ENCODE results near the gene CEMIP. TPM values are rescaled to one million over a fixed set of nuclear protein-coding genes. Genes with fewer than 3 reads are reported as not detected.

Gene CEMIP
- total RNA-seq, 1 donor, result 0.21 TPM

GRCh38 chr15:80932989-80933388 lies 153.8 kb downstream of the CEMIP start:
- Histone ChIP-seq H3K27me3 (ENCODE audit: insufficient read depth, low read length) (no peaks in the 10 kb centered on the region), H3K4me3 (ENCODE audit: low read length) (no peak overlapping the region), H3K9me3 (ENCODE audit: low read depth, low read length) (no peaks in the 10 kb centered on the region), H3K4me1 (ENCODE audit: insufficient read depth, low read length) (no peaks in the 10 kb centered on the region)

- no peaks in the 10 kb centered on the region for H3K27me3 ChIP-seq (ENCODE audit: insufficient read depth, low read length)
- no peaks in the 10 kb centered on the region for H3K4me1 ChIP-seq (ENCODE audit: insufficient read depth, low read length)
- H3K9me3 ChIP-seq (ENCODE audit: low read depth, low read length), result no peaks in the 10 kb centered on the region
- no peak overlapping the region for H3K4me3 ChIP-seq (ENCODE audit: low read length)
Measured at GRCh38 chr15:80934761-80935221, 155.6 kb downstream of the CEMIP start.

DNA sequence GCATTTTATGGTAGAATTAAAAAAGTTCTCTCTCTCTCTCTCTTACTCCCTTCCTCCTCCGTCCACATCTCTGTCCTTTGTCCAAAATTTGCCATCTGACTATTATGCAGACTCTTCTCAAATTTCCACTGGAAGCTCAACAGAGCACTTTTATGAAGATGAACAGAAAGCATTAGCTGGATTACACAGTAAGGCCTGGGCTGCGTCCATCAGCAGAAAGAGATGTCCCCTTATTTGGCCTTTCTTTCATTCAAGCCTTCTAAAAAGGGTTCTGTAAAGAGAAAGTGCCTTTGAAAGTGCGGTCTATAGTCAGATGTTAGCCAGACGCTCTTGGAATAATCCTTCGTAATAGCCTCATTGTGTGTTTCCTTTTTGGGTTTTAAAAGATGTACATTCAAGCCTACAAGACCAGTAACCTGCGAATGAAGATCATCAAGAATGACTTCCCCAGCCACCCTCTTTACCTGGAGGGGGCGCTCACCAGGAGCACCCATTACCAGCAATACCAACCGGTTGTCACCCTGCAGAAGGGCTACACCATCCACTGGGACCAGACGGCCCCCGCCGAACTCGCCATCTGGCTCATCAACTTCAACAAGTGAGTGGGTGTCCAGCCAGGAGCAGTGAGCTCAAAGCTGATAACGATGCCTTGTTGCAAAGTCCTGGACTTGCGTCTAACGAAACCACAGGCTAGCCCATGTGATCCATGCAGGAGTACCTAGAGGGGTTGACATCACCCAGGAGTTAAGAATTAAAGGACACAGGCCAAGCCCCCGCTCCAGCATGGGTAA lies 157.3 kb downstream of the CEMIP start:
- Histone ChIP-seq H3K4me3 (ENCODE audit: low read length) (no peak overlapping the region), H3K27me3 (ENCODE audit: insufficient read depth, low read length) (no peaks in the 10 kb centered on the region), H3K9me3 (ENCODE audit: low read depth, low read length) (no peaks in the 10 kb centered on the region), H3K4me1 (ENCODE audit: insufficient read depth, low read length) (no peaks in the 10 kb centered on the region)

DNA sequence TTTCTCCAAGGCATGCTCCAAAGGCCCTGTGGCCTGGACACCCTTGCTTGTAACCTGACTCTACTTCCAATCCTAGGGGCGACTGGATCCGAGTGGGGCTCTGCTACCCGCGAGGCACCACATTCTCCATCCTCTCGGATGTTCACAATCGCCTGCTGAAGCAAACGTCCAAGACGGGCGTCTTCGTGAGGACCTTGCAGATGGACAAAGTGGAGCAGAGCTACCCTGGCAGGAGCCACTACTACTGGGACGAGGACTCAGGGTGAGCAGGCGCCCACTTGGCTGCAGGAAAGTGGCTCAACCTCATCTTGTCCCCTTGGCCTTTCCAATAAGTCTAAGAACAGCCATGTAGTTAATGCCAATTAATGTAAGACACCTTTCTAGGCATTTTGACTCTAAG lies 158.5 kb downstream of the CEMIP start:
- Histone ChIP-seq H3K4me1 (ENCODE audit: insufficient read depth, low read length) (no peaks in the 10 kb centered on the region), H3K9me3 (ENCODE audit: low read depth, low read length) (no peaks in the 10 kb centered on the region), H3K27me3 (ENCODE audit: insufficient read depth, low read length) (no peaks in the 10 kb centered on the region), H3K4me3 (ENCODE audit: low read length) (no peak overlapping the region)

DNA sequence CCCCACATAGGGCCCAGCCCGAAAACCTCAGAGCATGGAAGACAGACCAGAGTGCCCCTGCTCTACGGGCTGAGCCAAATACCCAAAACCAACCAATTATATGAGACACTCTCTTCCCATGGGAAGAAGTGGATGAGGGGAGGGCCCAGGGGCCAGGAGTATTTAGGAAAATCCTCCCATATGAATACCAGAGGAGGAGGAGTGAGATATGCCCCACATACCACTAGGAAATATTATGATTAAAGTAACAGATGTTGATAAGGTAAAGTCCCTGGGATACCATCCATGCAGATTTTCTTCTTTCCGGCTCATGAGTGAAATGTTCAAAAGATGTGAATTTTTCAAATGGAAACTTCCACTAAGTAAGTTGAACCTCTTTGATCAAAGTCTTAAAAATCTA lies 160.0 kb downstream of the CEMIP start:
- no peaks in the 10 kb centered on the region for H3K27me3 ChIP-seq (ENCODE audit: insufficient read depth, low read length)
- H3K4me3 ChIP-seq (ENCODE audit: low read length), result no peak overlapping the region
- H3K4me1 ChIP-seq (ENCODE audit: insufficient read depth, low read length), result no peaks in the 10 kb centered on the region
- H3K9me3 ChIP-seq (ENCODE audit: low read depth, low read length), result no peaks in the 10 kb centered on the region

DNA sequence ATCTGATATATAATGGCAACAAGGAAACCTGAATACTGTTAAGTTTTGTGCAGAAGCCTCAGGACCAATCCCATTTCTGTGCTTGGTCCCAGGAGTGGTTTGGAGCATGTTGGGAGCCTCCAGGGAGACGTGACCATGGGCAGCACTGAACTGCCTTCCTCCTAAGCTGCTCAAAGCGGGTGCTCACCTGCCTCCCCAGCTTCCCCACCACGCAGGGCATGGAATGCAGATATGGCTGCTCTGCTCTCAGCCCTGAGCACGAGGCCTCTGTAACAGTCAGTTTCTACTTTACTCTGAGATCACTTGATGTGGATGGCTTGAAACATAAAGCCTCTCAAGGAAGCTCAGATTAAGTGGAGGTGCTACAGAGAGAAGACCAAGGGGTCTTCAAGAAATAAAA lies 161.2 kb downstream of the CEMIP start:
- no peaks in the 10 kb centered on the region for H3K4me1 ChIP-seq (ENCODE audit: insufficient read depth, low read length)
- H3K4me3 ChIP-seq (ENCODE audit: low read length), result no peak overlapping the region
- no peaks in the 10 kb centered on the region for H3K27me3 ChIP-seq (ENCODE audit: insufficient read depth, low read length)
- H3K9me3 ChIP-seq (ENCODE audit: low read depth, low read length), result no peaks in the 10 kb centered on the region

DNA sequence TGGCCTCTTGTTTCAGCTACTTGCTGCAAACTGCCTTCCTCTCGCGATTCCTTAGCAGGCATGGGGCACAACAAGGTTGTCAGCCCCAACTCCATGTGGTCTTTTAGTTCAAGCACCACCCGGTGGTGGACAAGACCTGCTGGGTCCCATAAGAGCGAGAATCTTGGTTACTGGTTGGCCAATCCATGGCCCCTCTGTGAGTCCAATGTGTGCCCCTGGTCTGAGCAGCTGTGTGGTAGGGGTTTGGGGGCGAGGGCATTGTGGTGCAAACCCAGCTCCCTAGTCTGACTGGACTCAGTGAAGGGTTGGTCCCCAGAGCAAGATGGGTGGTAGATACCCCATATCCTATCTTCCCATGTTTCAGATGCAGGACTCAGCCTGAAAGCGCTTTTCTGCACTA lies 161.7 kb downstream of the CEMIP start:
- Histone ChIP-seq H3K4me3 (ENCODE audit: low read length) (no peak overlapping the region), H3K27me3 (ENCODE audit: insufficient read depth, low read length) (no peaks in the 10 kb centered on the region), H3K4me1 (ENCODE audit: insufficient read depth, low read length) (no peaks in the 10 kb centered on the region), H3K9me3 (ENCODE audit: low read depth, low read length) (no peaks in the 10 kb centered on the region)

- no peaks in the 10 kb centered on the region for H3K27me3 ChIP-seq (ENCODE audit: insufficient read depth, low read length)
- H3K9me3 ChIP-seq (ENCODE audit: low read depth, low read length), result no peaks in the 10 kb centered on the region
- H3K4me1 ChIP-seq (ENCODE audit: insufficient read depth, low read length), result no peaks in the 10 kb centered on the region
- no peak overlapping the region for H3K4me3 ChIP-seq (ENCODE audit: low read length)
Measured at GRCh38 chr15:80942266-80942665, 163.1 kb downstream of the CEMIP start.

- H3K4me1 ChIP-seq (ENCODE audit: insufficient read depth, low read length), result no peaks in the 10 kb centered on the region
- no peaks in the 10 kb centered on the region for H3K9me3 ChIP-seq (ENCODE audit: low read depth, low read length)
- H3K4me3 ChIP-seq (ENCODE audit: low read length), result no peak overlapping the region
- H3K27me3 ChIP-seq (ENCODE audit: insufficient read depth, low read length), result no peaks in the 10 kb centered on the region
Measured at GRCh38 chr15:80942746-80943565, 163.8 kb downstream of the CEMIP start.

- H3K4me1 ChIP-seq (ENCODE audit: insufficient read depth, low read length), result no peaks in the 10 kb centered on the region
- H3K27me3 ChIP-seq (ENCODE audit: insufficient read depth, low read length), result no peaks in the 10 kb centered on the region
- H3K4me3 ChIP-seq (ENCODE audit: low read length), result no peak overlapping the region
- no peaks in the 10 kb centered on the region for H3K9me3 ChIP-seq (ENCODE audit: low read depth, low read length)
Measured at GRCh38 chr15:80944818-80945217, 165.6 kb downstream of the CEMIP start.

DNA sequence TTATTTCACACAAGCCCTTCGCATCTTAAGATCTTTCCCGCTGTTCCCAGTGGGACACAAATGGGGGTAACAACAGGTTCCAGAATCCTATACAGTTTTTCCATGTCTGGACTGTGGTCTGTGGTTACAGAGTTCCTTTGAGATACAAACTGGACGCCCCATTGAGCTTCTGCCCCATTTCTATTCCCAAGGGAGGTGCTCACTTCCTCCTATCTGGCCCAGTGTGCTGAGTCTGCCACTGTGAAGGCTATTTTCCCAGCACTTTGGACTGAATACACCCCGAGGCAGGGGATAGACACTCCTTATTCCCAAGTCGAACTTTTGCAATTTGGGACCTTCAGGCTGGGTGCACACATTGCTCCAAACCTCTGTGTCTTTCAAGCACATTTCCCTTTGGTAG lies 166.4 kb downstream of the CEMIP start:
- Histone ChIP-seq H3K27me3 (ENCODE audit: insufficient read depth, low read length) (no peaks in the 10 kb centered on the region), H3K9me3 (ENCODE audit: low read depth, low read length) (no peaks in the 10 kb centered on the region), H3K4me3 (ENCODE audit: low read length) (no peak overlapping the region), H3K4me1 (ENCODE audit: insufficient read depth, low read length) (no peaks in the 10 kb centered on the region)

DNA sequence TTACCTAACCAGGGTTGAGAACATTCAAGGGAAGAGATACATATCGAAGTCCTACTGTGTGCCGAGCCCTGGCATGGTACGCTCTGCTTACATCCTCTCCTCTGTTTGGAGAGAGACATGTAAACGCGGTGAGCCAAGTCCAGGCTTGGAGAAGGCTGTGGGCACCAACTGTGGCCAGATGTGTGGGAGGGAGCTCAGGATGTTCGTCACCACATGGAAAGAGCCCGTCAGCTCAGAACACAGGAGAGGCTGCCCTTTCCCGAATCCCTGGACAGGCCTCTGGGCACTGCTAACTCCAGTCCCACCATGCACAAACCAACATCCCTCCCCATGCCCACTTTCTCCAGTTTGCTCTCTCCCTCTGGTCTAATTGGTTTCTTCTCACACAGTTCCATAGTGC lies 167.4 kb downstream of the CEMIP start:
- Histone ChIP-seq H3K4me1 (ENCODE audit: insufficient read depth, low read length) (no peaks in the 10 kb centered on the region), H3K4me3 (ENCODE audit: low read length) (no peak overlapping the region), H3K9me3 (ENCODE audit: low read depth, low read length) (no peaks in the 10 kb centered on the region)

DNA sequence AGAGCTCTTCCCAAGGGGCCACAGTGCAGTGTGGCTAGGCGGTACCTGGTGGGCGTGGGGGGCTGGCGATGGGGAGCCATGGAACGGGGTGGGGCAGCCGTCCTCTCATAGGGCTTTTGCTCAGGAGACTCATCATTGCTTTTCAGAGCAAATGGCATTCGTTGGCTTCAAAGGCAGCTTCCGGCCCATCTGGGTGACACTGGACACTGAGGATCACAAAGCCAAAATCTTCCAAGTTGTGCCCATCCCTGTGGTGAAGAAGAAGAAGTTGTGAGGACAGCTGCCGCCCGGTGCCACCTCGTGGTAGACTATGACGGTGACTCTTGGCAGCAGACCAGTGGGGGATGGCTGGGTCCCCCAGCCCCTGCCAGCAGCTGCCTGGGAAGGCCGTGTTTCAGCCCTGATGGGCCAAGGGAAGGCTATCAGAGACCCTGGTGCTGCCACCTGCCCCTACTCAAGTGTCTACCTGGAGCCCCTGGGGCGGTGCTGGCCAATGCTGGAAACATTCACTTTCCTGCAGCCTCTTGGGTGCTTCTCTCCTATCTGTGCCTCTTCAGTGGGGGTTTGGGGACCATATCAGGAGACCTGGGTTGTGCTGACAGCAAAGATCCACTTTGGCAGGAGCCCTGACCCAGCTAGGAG lies 169.6 kb downstream of the CEMIP start:
- H3K4me3 ChIP-seq (ENCODE audit: low read length), result no peak overlapping the region
- H3K9me3 ChIP-seq (ENCODE audit: low read depth, low read length), result no peaks in the 10 kb centered on the region
- no peaks in the 10 kb centered on the region for H3K27me3 ChIP-seq (ENCODE audit: insufficient read depth, low read length)
- no peaks in the 10 kb centered on the region for H3K4me1 ChIP-seq (ENCODE audit: insufficient read depth, low read length)

More for the DNA sequence above, 167.4 kb downstream of the CEMIP start:
- no peaks in the 10 kb centered on the region for H3K27me3 ChIP-seq (ENCODE audit: insufficient read depth, low read length)

DNA sequence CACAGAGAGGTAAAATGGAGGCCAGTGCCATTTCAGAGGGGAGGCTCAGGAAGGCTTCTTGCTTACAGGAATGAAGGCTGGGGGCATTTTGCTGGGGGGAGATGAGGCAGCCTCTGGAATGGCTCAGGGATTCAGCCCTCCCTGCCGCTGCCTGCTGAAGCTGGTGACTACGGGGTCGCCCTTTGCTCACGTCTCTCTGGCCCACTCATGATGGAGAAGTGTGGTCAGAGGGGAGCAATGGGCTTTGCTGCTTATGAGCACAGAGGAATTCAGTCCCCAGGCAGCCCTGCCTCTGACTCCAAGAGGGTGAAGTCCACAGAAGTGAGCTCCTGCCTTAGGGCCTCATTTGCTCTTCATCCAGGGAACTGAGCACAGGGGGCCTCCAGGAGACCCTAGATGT lies 170.6 kb downstream of the CEMIP start:
- Histone ChIP-seq H3K27me3 (ENCODE audit: insufficient read depth, low read length) (no peaks in the 10 kb centered on the region), H3K4me1 (ENCODE audit: insufficient read depth, low read length) (no peaks in the 10 kb centered on the region), H3K9me3 (ENCODE audit: low read depth, low read length) (no peaks in the 10 kb centered on the region), H3K4me3 (ENCODE audit: low read length) (no peak overlapping the region)
